K562 (cell line): ENCODE measurements around the gene PAIP2. TPM values are rescaled to one million over a fixed set of nuclear protein-coding genes. Genes with fewer than 3 reads are reported as not detected.

ENCODE experiments used
- CHD7 ChIP-seq: fragments of 200-600 bp; sonication (generic); IDR thresholded peaks from one replicate; pipeline ENCODE4 v1.6.1; 2012; ENCODE audit warnings: mild to moderate bottlenecking, low read depth, low read length, inconsistent platforms
- polyA plus RNA-seq, 8 experiments: library from polyadenylated mRNA; depleted of rRNA in 4 of 8; stranded (reverse) in 5 of 8; unstranded in 3 of 8; fragments of >200 nt; fragmentation: Nextera tagmentation in 2 of 8; fragmentation: Illumina TruSeq in 1 of 8; extraction: Ambion mirVana in 2 of 8; extraction: Trizol in 1 of 8; gene quantifications; 2 replicates each; pipeline versions ENCODE4 v1.2.1 to v1.2.3, GENCODE V29; 2011 to 2014; ENCODE audit warnings: inconsistent platforms in 1 of 8, missing spikeins in 1 of 8
- total RNA-seq, 7 experiments: library from RNA; depleted of rRNA in 6 of 7; stranded (reverse); fragments of >200 nt in 6 of 7; fragmentation: Illumina TruSeq in 2 of 7; extraction: Trizol in 2 of 7; gene quantifications; 2 replicates each; pipeline versions ENCODE4 v1.2.1 to v1.2.3, GENCODE V29; 2011 to 2021; ENCODE audit warnings: low replicate concordance in 1 of 7

Gene PAIP2
- total and polyA plus RNA-seq, 9 of the 15 experiments (the other 6 are each of a cell fraction or from before 2014, with no cell fraction given) = 78.3 to 187 (median 128) TPM

GRCh38 chr5:139369181-139369580 is 27.5 kb downstream of the PAIP2 start (continued):
- no peak for TF ChIP-seq CHD7
